HepG2 (cell line): ENCODE measurements around the gene GGNBP2. TPM values are rescaled to one million over a fixed set of nuclear protein-coding genes. Genes with fewer than 3 reads are reported as not detected.

Experiments used
- ETV5 ChIP-seq: IDR thresholded peaks from 2 replicates; pipeline ENCODE4 v1.6.1; 2018; ENCODE audit warnings: missing biosample characterization, missing genetic modification reagents, inconsistent platforms, borderline replicate concordance
- ZC3H13 ChIP-seq: sonication (generic); formaldehyde crosslinking; IDR thresholded peaks from 2 replicates; pipeline ENCODE4 v1.8.1; 2023; ENCODE audit warnings: mild to moderate bottlenecking, missing genetic modification reagents, moderate library complexity
- ZNF451 ChIP-seq: sonication (generic); formaldehyde crosslinking; IDR thresholded peaks from 2 replicates; pipeline ENCODE4 v1.5.0; 2020; ENCODE audit warnings: mild to moderate bottlenecking, missing genetic modification reagents
- polyA plus RNA-seq, 8 experiments: library from polyadenylated mRNA; depleted of rRNA in 3 of 8; stranded (reverse) in 7 of 8; unstranded in 1 of 8; fragments of >200 nt; fragmentation: Illumina TruSeq in 4 of 8; extraction: Trizol in 4 of 8; gene quantifications; 2 replicates each; pipeline versions ENCODE4 v1.2.1 to v1.2.3, GENCODE V29; 2011 to 2016; ENCODE audit warnings: low read depth in 4 of 8, missing spikeins in 1 of 8, mixed read lengths in 1 of 8; ENCODE audit not compliant: insufficient read depth in 1 of 8
- total RNA-seq, 5 experiments: library from RNA; depleted of rRNA; stranded (reverse); fragments of >200 nt; fragmentation: Illumina TruSeq; extraction: Trizol; gene quantifications; 2 replicates each; pipeline ENCODE4 v1.2.3, GENCODE V29; 2016; ENCODE audit warnings: low read depth in 1 of 5
- TF ChIP-seq, protein P1 (sequence below), 2 experiments: IDR thresholded peaks; 2 replicates each; pipeline ENCODE4 v1.6.1; 2011 to 2012; ENCODE audit warnings: low read length in 2 of 2, borderline replicate concordance in 1 of 2, low read depth in 1 of 2, mild to moderate bottlenecking in 1 of 2, moderate library complexity in 1 of 2
- TF ChIP-seq, protein P2 (sequence below), 2 experiments: sonication (generic) in 1 of 2; formaldehyde crosslinking in 1 of 2; IDR thresholded peaks; 2 replicates each; pipeline versions ENCODE4 v1.6.1 to v1.9.0; 2014 to 2022; ENCODE audit warnings: antibody characterized with exemption in 1 of 2, borderline replicate concordance in 1 of 2, inconsistent platforms in 1 of 2, low read depth in 1 of 2, missing genetic modification reagents in 1 of 2
- TF ChIP-seq, protein P3 (sequence below): sonication (generic); formaldehyde crosslinking; IDR thresholded peaks from 2 replicates; pipeline ENCODE4 v1.4.0; 2020; ENCODE audit warnings: missing genetic modification reagents
- TF ChIP-seq, protein P4 (sequence below): sonication (generic); formaldehyde crosslinking; IDR thresholded peaks from 2 replicates; pipeline ENCODE4 v1.4.0; 2020; ENCODE audit warnings: missing genetic modification reagents

Gene GGNBP2
- total and polyA plus RNA-seq, 2 of the 13 experiments (the other 11 are each of a cell fraction or from before 2014, with no cell fraction given) = 53.3 to 84.2 TPM

DNA sequence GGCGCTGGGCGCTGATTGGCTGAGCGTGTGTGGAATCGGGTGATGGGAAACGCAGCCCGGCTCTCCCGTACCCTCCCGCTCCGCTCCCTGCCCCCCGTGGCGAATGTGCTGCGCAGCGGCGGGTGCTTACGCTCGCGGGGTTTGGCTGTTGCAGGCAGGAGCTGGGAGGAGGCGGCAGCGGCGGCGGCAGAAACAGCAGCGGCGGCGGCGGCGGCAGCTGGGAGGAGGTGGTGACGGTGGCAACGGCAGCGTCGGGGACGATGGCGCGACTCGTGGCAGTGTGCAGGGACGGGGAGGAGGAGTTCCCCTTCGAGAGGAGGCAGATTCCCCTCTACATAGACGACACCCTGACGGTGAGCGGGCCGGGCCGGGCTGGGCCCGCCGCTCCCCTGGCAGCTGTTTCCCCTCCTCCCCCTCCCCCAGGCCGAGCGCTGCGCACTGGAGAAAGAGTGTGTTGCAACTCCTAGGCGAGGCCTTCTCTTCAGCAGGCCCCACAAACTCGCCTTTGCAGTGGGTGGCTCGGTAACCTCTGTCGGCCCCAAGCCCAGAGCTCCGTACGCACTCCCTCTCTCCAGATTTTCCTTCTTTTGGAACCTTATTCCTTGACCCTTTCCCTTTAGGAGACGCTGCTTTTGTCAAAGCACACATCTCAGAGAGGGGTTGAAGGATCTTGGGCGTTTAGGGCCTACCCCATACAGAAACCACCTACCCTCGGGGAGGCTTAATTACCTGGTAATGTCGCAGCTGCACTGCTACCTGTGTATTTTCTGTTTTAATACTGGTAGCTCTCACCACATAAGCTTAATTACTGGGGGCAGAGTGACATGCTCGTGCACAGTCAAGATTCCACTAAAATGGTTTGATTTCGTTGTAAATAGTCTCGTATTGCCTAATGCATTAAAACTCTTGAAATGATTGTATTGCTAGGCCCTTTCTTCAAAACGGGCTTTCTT lies 1.0 kb downstream of the GGNBP2 start (continued):
- TF ChIP-seq, protein P1, sequence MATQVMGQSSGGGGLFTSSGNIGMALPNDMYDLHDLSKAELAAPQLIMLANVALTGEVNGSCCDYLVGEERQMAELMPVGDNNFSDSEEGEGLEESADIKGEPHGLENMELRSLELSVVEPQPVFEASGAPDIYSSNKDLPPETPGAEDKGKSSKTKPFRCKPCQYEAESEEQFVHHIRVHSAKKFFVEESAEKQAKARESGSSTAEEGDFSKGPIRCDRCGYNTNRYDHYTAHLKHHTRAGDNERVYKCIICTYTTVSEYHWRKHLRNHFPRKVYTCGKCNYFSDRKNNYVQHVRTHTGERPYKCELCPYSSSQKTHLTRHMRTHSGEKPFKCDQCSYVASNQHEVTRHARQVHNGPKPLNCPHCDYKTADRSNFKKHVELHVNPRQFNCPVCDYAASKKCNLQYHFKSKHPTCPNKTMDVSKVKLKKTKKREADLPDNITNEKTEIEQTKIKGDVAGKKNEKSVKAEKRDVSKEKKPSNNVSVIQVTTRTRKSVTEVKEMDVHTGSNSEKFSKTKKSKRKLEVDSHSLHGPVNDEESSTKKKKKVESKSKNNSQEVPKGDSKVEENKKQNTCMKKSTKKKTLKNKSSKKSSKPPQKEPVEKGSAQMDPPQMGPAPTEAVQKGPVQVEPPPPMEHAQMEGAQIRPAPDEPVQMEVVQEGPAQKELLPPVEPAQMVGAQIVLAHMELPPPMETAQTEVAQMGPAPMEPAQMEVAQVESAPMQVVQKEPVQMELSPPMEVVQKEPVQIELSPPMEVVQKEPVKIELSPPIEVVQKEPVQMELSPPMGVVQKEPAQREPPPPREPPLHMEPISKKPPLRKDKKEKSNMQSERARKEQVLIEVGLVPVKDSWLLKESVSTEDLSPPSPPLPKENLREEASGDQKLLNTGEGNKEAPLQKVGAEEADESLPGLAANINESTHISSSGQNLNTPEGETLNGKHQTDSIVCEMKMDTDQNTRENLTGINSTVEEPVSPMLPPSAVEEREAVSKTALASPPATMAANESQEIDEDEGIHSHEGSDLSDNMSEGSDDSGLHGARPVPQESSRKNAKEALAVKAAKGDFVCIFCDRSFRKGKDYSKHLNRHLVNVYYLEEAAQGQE (IDR thresholded peaks at IDR 0.05; ENCODE audit: borderline replicate concordance in 1 of 2, low read depth in 1 of 2, low read length in 2 of 2) = peak in 1 of 2 experiments; percentile 11; a peak in 1 of 4 replicates
- TF ChIP-seq ETV5 (CRISPR knock-in tag) (peak; percentile 62), ZC3H13 (CRISPR knock-in tag) (no peak), ZNF451 (CRISPR knock-in tag) (no peak; the same call in 1 of the 2 replicates)
- TF ChIP-seq, protein P2, sequence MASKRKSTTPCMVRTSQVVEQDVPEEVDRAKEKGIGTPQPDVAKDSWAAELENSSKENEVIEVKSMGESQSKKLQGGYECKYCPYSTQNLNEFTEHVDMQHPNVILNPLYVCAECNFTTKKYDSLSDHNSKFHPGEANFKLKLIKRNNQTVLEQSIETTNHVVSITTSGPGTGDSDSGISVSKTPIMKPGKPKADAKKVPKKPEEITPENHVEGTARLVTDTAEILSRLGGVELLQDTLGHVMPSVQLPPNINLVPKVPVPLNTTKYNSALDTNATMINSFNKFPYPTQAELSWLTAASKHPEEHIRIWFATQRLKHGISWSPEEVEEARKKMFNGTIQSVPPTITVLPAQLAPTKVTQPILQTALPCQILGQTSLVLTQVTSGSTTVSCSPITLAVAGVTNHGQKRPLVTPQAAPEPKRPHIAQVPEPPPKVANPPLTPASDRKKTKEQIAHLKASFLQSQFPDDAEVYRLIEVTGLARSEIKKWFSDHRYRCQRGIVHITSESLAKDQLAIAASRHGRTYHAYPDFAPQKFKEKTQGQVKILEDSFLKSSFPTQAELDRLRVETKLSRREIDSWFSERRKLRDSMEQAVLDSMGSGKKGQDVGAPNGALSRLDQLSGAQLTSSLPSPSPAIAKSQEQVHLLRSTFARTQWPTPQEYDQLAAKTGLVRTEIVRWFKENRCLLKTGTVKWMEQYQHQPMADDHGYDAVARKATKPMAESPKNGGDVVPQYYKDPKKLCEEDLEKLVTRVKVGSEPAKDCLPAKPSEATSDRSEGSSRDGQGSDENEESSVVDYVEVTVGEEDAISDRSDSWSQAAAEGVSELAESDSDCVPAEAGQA (IDR thresholded peaks at IDR 0.05; ENCODE audit: low read depth) = peak; percentile 23; the same call in 1 of the 2 replicates
- TF ChIP-seq, protein P2 (CRISPR knock-in tag; IDR thresholded peaks at IDR 0.05; ENCODE audit: borderline replicate concordance) = no peak
- TF ChIP-seq, protein P3, sequence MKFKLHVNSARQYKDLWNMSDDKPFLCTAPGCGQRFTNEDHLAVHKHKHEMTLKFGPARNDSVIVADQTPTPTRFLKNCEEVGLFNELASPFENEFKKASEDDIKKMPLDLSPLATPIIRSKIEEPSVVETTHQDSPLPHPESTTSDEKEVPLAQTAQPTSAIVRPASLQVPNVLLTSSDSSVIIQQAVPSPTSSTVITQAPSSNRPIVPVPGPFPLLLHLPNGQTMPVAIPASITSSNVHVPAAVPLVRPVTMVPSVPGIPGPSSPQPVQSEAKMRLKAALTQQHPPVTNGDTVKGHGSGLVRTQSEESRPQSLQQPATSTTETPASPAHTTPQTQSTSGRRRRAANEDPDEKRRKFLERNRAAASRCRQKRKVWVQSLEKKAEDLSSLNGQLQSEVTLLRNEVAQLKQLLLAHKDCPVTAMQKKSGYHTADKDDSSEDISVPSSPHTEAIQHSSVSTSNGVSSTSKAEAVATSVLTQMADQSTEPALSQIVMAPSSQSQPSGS = peak; percentile 59; the same call in 1 of the 2 replicates
- TF ChIP-seq, protein P4, sequence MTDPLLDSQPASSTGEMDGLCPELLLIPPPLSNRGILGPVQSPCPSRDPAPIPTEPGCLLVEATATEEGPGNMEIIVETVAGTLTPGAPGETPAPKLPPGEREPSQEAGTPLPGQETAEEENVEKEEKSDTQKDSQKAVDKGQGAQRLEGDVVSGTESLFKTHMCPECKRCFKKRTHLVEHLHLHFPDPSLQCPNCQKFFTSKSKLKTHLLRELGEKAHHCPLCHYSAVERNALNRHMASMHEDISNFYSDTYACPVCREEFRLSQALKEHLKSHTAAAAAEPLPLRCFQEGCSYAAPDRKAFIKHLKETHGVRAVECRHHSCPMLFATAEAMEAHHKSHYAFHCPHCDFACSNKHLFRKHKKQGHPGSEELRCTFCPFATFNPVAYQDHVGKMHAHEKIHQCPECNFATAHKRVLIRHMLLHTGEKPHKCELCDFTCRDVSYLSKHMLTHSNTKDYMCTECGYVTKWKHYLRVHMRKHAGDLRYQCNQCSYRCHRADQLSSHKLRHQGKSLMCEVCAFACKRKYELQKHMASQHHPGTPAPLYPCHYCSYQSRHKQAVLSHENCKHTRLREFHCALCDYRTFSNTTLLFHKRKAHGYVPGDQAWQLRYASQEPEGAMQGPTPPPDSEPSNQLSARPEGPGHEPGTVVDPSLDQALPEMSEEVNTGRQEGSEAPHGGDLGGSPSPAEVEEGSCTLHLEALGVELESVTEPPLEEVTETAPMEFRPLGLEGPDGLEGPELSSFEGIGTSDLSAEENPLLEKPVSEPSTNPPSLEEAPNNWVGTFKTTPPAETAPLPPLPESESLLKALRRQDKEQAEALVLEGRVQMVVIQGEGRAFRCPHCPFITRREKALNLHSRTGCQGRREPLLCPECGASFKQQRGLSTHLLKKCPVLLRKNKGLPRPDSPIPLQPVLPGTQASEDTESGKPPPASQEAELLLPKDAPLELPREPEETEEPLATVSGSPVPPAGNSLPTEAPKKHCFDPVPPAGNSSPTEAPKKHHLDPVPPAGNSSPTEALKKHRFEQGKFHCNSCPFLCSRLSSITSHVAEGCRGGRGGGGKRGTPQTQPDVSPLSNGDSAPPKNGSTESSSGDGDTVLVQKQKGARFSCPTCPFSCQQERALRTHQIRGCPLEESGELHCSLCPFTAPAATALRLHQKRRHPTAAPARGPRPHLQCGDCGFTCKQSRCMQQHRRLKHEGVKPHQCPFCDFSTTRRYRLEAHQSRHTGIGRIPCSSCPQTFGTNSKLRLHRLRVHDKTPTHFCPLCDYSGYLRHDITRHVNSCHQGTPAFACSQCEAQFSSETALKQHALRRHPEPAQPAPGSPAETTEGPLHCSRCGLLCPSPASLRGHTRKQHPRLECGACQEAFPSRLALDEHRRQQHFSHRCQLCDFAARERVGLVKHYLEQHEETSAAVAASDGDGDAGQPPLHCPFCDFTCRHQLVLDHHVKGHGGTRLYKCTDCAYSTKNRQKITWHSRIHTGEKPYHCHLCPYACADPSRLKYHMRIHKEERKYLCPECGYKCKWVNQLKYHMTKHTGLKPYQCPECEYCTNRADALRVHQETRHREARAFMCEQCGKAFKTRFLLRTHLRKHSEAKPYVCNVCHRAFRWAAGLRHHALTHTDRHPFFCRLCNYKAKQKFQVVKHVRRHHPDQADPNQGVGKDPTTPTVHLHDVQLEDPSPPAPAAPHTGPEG (CRISPR knock-in tag) = no peak
